Astrocyte (in vitro differentiated cells and primary cell): ENCODE results near the gene LRRC42.

ENCODE experiments used
- CTCF ChIP-seq: IDR thresholded peaks from 2 replicates; pipeline ENCODE4 v1.5.1; 2011; ENCODE audit warnings: low read depth, mild to moderate bottlenecking, inconsistent platforms, low read length, moderate library complexity; ENCODE audit not compliant: insufficient read depth
- EZH2 ChIP-seq: IDR thresholded peaks from 2 replicates; pipeline ENCODE4 v1.6.1; 2012; ENCODE audit warnings: mild to moderate bottlenecking, low read length, inconsistent platforms; ENCODE audit not compliant: insufficient read depth

DNA sequence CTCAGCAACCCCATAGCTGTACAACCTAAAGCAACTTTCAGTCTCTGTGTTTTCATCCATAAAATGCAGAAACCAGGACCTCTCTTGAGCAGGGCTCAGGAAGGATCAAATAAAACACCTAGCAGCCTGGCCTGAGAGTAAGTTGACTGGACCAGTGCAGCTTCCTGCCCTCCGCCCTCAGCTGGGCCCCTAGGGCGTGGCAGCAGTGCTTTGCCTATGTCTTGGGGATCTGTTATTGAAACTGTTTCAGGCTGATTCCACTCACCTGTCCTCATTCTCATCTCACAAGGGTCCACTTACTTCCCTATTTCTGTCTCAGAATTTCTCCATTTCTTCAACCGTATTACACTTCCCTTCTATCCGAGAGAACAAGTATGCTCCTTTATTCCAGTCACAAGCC is 17.3 kb downstream of the LRRC42 start:
- TF ChIP-seq CTCF = no peak
- no peak for TF ChIP-seq EZH2
